OCI-LY3 (cell line): ENCODE data around the gene CNTNAP2.

ENCODE experiments used
- H2AFZ ChIP-seq: fragments of 200-600, 300-600 bp; shearing (Covaris generic); 2 replicates; pipeline ENCODE4 v1.6.0; 2014; ENCODE audit warnings: antibody characterized with exemption, low read depth, low read length
- H3K27ac ChIP-seq: fragments of 200-600, 300-600 bp; sonication (generic); 2 replicates; pipeline ENCODE4 v1.5.1; 2014; ENCODE audit warnings: mild to moderate bottlenecking, low read length, moderate library complexity, mixed read lengths
- H3K27me3 ChIP-seq: fragments of 200-600, 300-600 bp; sonication (generic); 2 replicates; pipeline ENCODE4 v1.6.1; 2014; ENCODE audit warnings: low read depth, low read length, mixed read lengths
- H3K36me3 ChIP-seq: fragments of 200-600, 300-600 bp; sonication (generic); replicated peaks from 2 replicates; pipeline ENCODE3; 2014; ENCODE audit warnings: low read depth, low read length, mixed read lengths
- H3K4me1 ChIP-seq: fragments of 300-600, 200-600 bp; sonication (generic); 2 replicates; pipeline ENCODE4 v1.6.1; 2014; ENCODE audit warnings: low read length, mixed read lengths
- H3K4me2 ChIP-seq: fragments of 200-600, 300-600 bp; sonication (generic); 2 replicates; pipeline ENCODE4 v1.6.1; 2014; ENCODE audit warnings: low read length, mixed read lengths
- H3K4me3 ChIP-seq: fragments of 300-600, 200-600 bp; sonication (generic); 2 replicates; pipeline ENCODE4 v1.5.1; 2014; ENCODE audit warnings: antibody characterized with exemption, mild to moderate bottlenecking, low read length, moderate library complexity
- H3K79me2 ChIP-seq: fragments of 300-600, 200-600 bp; shearing (Covaris generic); 2 replicates; pipeline ENCODE4 v1.6.1; 2014; ENCODE audit warnings: mild to moderate bottlenecking, low read length, mixed read lengths
- H3K9ac ChIP-seq: fragments of 300-600, 200-600 bp; shearing (Covaris generic); 2 replicates; pipeline ENCODE4 v1.6.0; 2014; ENCODE audit warnings: mild to moderate bottlenecking, low read length, moderate library complexity
- H3K9me3 ChIP-seq: fragments of 200-600, 300-600 bp; shearing (Covaris generic); 2 replicates; pipeline ENCODE4 v1.6.1; 2014; ENCODE audit warnings: low read length, mixed read lengths; ENCODE audit not compliant: insufficient read depth
- H4K20me1 ChIP-seq: fragments of 200-600, 300-600 bp; sonication (generic); 2 replicates; pipeline ENCODE4 v1.6.1; 2016; ENCODE audit warnings: low read length, mixed read lengths; ENCODE audit not compliant: insufficient read depth
- EZH2phosphoT487 ChIP-seq: fragments of 200-600 bp; shearing (Covaris generic); IDR thresholded peaks from 2 replicates; pipeline ENCODE4 v1.6.1; 2018; ENCODE audit warnings: antibody characterized with exemption, mixed run types, low read depth
- TF ChIP-seq, protein P1 (sequence below): fragments of 200-600, 300-600 bp; sonication (generic); IDR thresholded peaks from 2 replicates; pipeline ENCODE4 v1.5.1; 2014; ENCODE audit warnings: antibody characterized with exemption, low read length, low read depth

CNTNAP2 gene

DNA sequence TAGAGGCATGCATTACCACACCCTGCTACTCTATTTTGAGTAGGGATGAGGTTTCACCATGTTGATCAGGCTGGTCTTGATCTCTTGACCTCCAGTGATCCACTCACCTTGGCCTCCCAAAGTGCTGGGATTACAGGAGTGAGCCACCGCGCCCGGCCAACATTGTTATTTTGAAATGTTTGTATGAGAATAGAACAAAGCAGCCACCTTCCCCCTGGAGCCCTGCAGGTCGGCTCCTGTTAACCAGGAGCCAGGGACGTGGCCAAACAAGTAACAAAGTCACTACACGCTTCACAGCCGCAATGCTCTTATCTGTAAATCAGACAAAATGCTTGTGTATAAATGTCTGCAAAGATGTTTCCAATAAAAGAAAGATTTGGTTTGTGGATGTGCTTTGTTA is 295.4 kb downstream of the CNTNAP2 start:
- no peaks in the 10 kb centered on the region for H3K36me3 ChIP-seq
- H3K9ac ChIP-seq: no peak overlapping the region
- no peaks in the 10 kb centered on the region for H4K20me1 ChIP-seq
- H3K4me3 ChIP-seq: no peak overlapping the region
- no peaks in the 10 kb centered on the region for H3K9me3 ChIP-seq
- H3K27me3 ChIP-seq: no peaks in the 10 kb centered on the region
- H3K27ac ChIP-seq: no peak overlapping the region
- no peaks in the 10 kb centered on the region for H3K79me2 ChIP-seq
- TF ChIP-seq, protein P1, sequence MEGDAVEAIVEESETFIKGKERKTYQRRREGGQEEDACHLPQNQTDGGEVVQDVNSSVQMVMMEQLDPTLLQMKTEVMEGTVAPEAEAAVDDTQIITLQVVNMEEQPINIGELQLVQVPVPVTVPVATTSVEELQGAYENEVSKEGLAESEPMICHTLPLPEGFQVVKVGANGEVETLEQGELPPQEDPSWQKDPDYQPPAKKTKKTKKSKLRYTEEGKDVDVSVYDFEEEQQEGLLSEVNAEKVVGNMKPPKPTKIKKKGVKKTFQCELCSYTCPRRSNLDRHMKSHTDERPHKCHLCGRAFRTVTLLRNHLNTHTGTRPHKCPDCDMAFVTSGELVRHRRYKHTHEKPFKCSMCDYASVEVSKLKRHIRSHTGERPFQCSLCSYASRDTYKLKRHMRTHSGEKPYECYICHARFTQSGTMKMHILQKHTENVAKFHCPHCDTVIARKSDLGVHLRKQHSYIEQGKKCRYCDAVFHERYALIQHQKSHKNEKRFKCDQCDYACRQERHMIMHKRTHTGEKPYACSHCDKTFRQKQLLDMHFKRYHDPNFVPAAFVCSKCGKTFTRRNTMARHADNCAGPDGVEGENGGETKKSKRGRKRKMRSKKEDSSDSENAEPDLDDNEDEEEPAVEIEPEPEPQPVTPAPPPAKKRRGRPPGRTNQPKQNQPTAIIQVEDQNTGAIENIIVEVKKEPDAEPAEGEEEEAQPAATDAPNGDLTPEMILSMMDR: no peak
- no peak for TF ChIP-seq EZH2phosphoT487
- no peaks in the 10 kb centered on the region for H3K4me1 ChIP-seq
- no peak overlapping the region for H2AFZ ChIP-seq
- no peak overlapping the region for H3K4me2 ChIP-seq

DNA sequence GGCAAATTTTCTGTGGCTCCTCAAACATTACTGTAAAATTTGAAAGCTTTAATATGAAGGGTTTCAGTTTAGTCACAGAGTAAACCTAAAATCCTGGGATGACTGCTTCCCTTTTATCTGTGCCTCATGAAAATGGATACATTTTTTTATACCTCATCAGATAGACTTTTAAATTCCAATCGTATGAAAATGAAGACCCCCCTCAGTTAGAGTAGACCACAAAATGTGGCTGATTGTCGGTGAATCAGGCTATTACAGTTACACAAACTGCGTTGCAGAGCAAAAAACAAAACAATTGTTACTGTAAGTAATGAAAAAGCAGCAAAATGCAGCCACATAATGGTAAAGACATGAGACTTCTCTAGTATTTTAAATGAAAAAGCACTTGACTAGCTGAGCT is 296.2 kb downstream of the CNTNAP2 start:
- Histone ChIP-seq H3K4me3 (no peak overlapping the region), H3K4me1 (no peaks in the 10 kb centered on the region), H3K36me3 (no peaks in the 10 kb centered on the region), H3K9me3 (no peaks in the 10 kb centered on the region), H3K27ac (no peak overlapping the region), H3K79me2 (no peaks in the 10 kb centered on the region), H3K9ac (no peak overlapping the region), H3K4me2 (no peak overlapping the region), H4K20me1 (no peaks in the 10 kb centered on the region), H3K27me3 (no peaks in the 10 kb centered on the region), H2AFZ (no peak overlapping the region)
- no peak for TF ChIP-seq EZH2phosphoT487
- TF ChIP-seq, protein P1: no peak

DNA sequence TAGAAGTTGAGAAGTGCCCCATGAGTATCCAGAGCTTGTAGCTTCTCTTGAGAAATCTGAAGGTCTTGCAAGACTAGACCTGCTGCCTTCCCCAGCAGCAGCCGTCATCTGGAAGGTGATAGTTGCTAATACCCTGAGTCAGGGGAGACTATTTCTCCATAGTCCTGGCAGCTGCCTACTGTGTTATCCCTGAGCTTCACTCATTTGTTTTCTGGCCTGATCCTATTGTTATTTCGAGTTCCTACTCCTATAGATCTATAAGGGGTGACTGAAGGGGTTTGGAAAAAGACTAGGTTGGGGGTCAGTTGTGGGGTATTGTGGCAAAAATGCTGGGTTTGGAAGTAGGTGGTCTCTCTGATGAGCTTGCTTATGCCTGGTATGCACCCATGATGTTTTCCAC is 297.8 kb downstream of the CNTNAP2 start:
- no peak overlapping the region for H3K4me3 ChIP-seq
- TF ChIP-seq EZH2phosphoT487: no peak
- TF ChIP-seq, protein P1: no peak
- no peaks in the 10 kb centered on the region for H4K20me1 ChIP-seq
- H3K9me3 ChIP-seq: no peaks in the 10 kb centered on the region
- H3K9ac ChIP-seq: no peak overlapping the region
- H3K27ac ChIP-seq: no peak overlapping the region
- H2AFZ ChIP-seq: no peak overlapping the region
- no peaks in the 10 kb centered on the region for H3K27me3 ChIP-seq
- H3K4me1 ChIP-seq: no peaks in the 10 kb centered on the region
- no peaks in the 10 kb centered on the region for H3K36me3 ChIP-seq
- H3K4me2 ChIP-seq: no peak overlapping the region
- H3K79me2 ChIP-seq: no peaks in the 10 kb centered on the region

DNA sequence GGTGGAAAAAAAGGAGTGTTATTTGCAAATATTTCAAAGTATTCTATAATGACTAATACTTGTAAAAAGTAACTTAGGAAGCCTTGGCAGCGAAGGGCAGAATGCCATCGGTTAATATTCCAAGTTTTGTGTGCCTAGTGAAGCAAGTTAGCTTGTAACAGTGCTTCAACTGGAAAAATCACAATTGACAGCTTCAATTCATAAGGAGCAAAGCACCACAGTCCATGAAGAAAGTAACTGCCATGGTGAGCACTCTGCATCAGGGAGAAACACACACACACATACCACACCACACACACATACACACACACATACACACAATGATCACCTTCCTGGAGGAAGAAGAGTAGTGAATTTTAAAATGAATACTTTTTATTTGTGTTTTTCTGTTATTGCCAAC is 298.3 kb downstream of the CNTNAP2 start:
- Histone ChIP-seq H3K4me2 (no peak overlapping the region), H2AFZ (no peak overlapping the region), H3K4me1 (no peaks in the 10 kb centered on the region), H3K79me2 (no peaks in the 10 kb centered on the region), H3K4me3 (no peak overlapping the region), H3K9ac (no peak overlapping the region), H3K27ac (no peak overlapping the region), H4K20me1 (no peaks in the 10 kb centered on the region), H3K9me3 (no peaks in the 10 kb centered on the region), H3K36me3 (no peaks in the 10 kb centered on the region), H3K27me3 (no peaks in the 10 kb centered on the region)
- TF ChIP-seq, protein P1: no peak
- TF ChIP-seq EZH2phosphoT487: no peak
